H9 (cell line): ENCODE measurements around the gene SLC12A3. TPM values are rescaled to one million over a fixed set of nuclear protein-coding genes. Genes with fewer than 3 reads are reported as not detected.

ENCODE experiments used
- DNase-seq: peaks from one replicate; pipeline ENCODE4 v3.0.0-alpha.2; 2017
- H2AFZ ChIP-seq: one replicate; pipeline ENCODE4 v1.6.1; 2013; ENCODE audit warnings: mild to moderate bottlenecking, low read length, control low read depth, moderate library complexity
- H2AK5ac ChIP-seq: 2 replicates; pipeline ENCODE4 v1.6.1; 2013; ENCODE audit warnings: low read length, control low read depth, mixed read lengths; ENCODE audit not compliant: insufficient read length
- H2BK120ac ChIP-seq: one replicate; pipeline ENCODE4 v1.6.1; 2013; ENCODE audit warnings: low read depth, mild to moderate bottlenecking, low read length, control low read depth, inconsistent platforms; ENCODE audit not compliant: poor library complexity, severe bottlenecking
- H2BK12ac ChIP-seq: 2 replicates; pipeline ENCODE4 v1.6.1; 2013; ENCODE audit warnings: low read length, control low read depth, mixed read lengths, low read depth; ENCODE audit not compliant: insufficient read length
- H2BK15ac ChIP-seq: 2 replicates; pipeline ENCODE4 v1.6.1; 2013; ENCODE audit warnings: low read depth, low read length, control low read depth
- H2BK20ac ChIP-seq: one replicate; pipeline ENCODE4 v1.6.1; 2013; ENCODE audit warnings: low read depth, mild to moderate bottlenecking, low read length, control low read depth, inconsistent platforms; ENCODE audit not compliant: poor library complexity, severe bottlenecking
- H2BK5ac ChIP-seq: 2 replicates; pipeline ENCODE4 v1.6.1; 2013; ENCODE audit warnings: low read length, control low read depth, mixed read lengths; ENCODE audit not compliant: insufficient read length
- H3K14ac ChIP-seq: 2 replicates; pipeline ENCODE4 v1.6.1; 2013; ENCODE audit warnings: low read length, control low read depth; ENCODE audit not compliant: insufficient read depth
- H3K18ac ChIP-seq: 2 replicates; pipeline ENCODE4 v1.6.1; 2013; ENCODE audit warnings: low read depth, mild to moderate bottlenecking, mixed read lengths, low read length, control low read depth; ENCODE audit not compliant: insufficient read length
- H3K23ac ChIP-seq: 2 replicates; pipeline ENCODE4 v1.6.1; 2013; ENCODE audit warnings: low read length, control low read depth, mixed read lengths, low read depth; ENCODE audit not compliant: insufficient read length
- H3K23me2 ChIP-seq: 2 replicates; pipeline ENCODE4 v1.6.1; 2013; ENCODE audit warnings: low read depth, mild to moderate bottlenecking, mixed read lengths, low read length, control low read depth; ENCODE audit not compliant: insufficient read length, poor library complexity, severe bottlenecking
- H3K27ac ChIP-seq: 2 replicates; pipeline ENCODE4 v1.5.1; 2013; ENCODE audit warnings: low read length, control low read depth, mixed read lengths, low read depth; ENCODE audit not compliant: insufficient read length
- H3K27me3 ChIP-seq: 2 replicates; pipeline ENCODE4 v1.6.1; 2013; ENCODE audit warnings: low read length, control low read depth, inconsistent platforms; ENCODE audit not compliant: insufficient read depth
- H3K4ac ChIP-seq: 2 replicates; pipeline ENCODE4 v1.6.1; 2013; ENCODE audit warnings: low read depth, mild to moderate bottlenecking, control low read depth, inconsistent platforms, low read length, moderate library complexity
- H3K4me1 ChIP-seq: 2 replicates; pipeline ENCODE4 v1.6.1; 2013; ENCODE audit warnings: low read length, control low read depth, inconsistent platforms; ENCODE audit not compliant: insufficient read depth
- H3K4me2 ChIP-seq: 2 replicates; pipeline ENCODE4 v1.6.1; 2013; ENCODE audit warnings: low read length, control low read depth, mixed read lengths; ENCODE audit not compliant: insufficient read length, insufficient read depth
- H3K56ac ChIP-seq: 2 replicates; pipeline ENCODE4 v1.6.1; 2013; ENCODE audit warnings: low read depth, mild to moderate bottlenecking, mixed read lengths, low read length, control low read depth; ENCODE audit not compliant: insufficient read length
- H3K79me1 ChIP-seq: 2 replicates; pipeline ENCODE4 v1.6.1; 2013; ENCODE audit warnings: low read depth, mild to moderate bottlenecking, moderate library complexity, low read length, control low read depth, inconsistent platforms; ENCODE audit not compliant: insufficient read depth, poor library complexity, severe bottlenecking
- H3K79me2 ChIP-seq: 2 replicates; pipeline ENCODE4 v1.6.1; 2013; ENCODE audit warnings: low read length, control low read depth, inconsistent platforms; ENCODE audit not compliant: insufficient read depth
- H3K9ac ChIP-seq: 2 replicates; pipeline ENCODE4 v1.6.1; 2013; ENCODE audit warnings: low read length, control low read depth, mixed read lengths; ENCODE audit not compliant: insufficient read length; ENCODE audit errors: extremely low read depth
- H3K9me3 ChIP-seq: one replicate; pipeline ENCODE4 v1.6.1; 2013; ENCODE audit warnings: low read depth, low read length, inconsistent platforms; ENCODE audit not compliant: control insufficient read depth
- H3T11ph ChIP-seq: one replicate; pipeline ENCODE4 v1.6.1; 2013; ENCODE audit warnings: mild to moderate bottlenecking, low read length, control low read depth, inconsistent platforms
- H4K20me1 ChIP-seq: one replicate; pipeline ENCODE4 v1.6.1; 2013; ENCODE audit not compliant: control insufficient read depth, insufficient read length, insufficient read depth
- H4K5ac ChIP-seq: 2 replicates; pipeline ENCODE4 v1.6.1; 2013; ENCODE audit warnings: low read depth, mild to moderate bottlenecking, mixed read lengths, low read length, control low read depth; ENCODE audit not compliant: insufficient read length
- H4K8ac ChIP-seq: replicated peaks from 2 replicates; pipeline ENCODE4 v1.6.1; 2013; ENCODE audit warnings: low read length, control low read depth, mixed read lengths, low read depth; ENCODE audit not compliant: insufficient read length
- H4K91ac ChIP-seq: 2 replicates; pipeline ENCODE4 v1.6.1; 2013; ENCODE audit warnings: low read depth, mild to moderate bottlenecking, moderate library complexity, mixed read lengths, low read length, control low read depth; ENCODE audit not compliant: insufficient read length
- H3K27ac Mint-ChIP-seq, 3 experiments: 2 replicates in 2 of 3; 3 replicates in 1 of 3; pipeline ENCODE4 v1.8.0; 2020 to 2021; ENCODE audit warnings: mixed read lengths in 3 of 3, mild to moderate bottlenecking in 1 of 3, moderate library complexity in 1 of 3
- H3K27me3 Mint-ChIP-seq: 2 replicates; pipeline ENCODE4 v1.8.0; 2021; ENCODE audit warnings: low read depth, mild to moderate bottlenecking, moderate library complexity, mixed read lengths
- H3K36me3 Mint-ChIP-seq, 3 experiments: 2 replicates in 2 of 3; 3 replicates in 1 of 3; pipeline ENCODE4 v1.8.0; 2020 to 2021; ENCODE audit warnings: low read depth in 3 of 3, mixed read lengths in 3 of 3; ENCODE audit not compliant: insufficient read depth in 1 of 3
- H3K4me1 Mint-ChIP-seq, 2 experiments: 2 replicates each; pipeline ENCODE4 v1.8.0; 2020; ENCODE audit warnings: mixed read lengths in 2 of 2
- H3K4me3 Mint-ChIP-seq, 2 experiments: 2 replicates in 1 of 2; 3 replicates in 1 of 2; pipeline ENCODE4 v1.8.0; 2020 to 2021; ENCODE audit warnings: mild to moderate bottlenecking in 2 of 2, mixed read lengths in 2 of 2, moderate library complexity in 1 of 2
- H3K9me3 Mint-ChIP-seq, 2 experiments: 2 replicates in 1 of 2; 3 replicates in 1 of 2; pipeline ENCODE4 v1.8.0; 2020; ENCODE audit warnings: mild to moderate bottlenecking in 2 of 2, mixed read lengths in 2 of 2, moderate library complexity in 1 of 2
- CTCF ChIP-seq: fragments of 200-600 bp; sonication (generic); conservative IDR thresholded peaks from 3 replicates; pipeline ENCODE4 v1.8.0; 2021; ENCODE audit warnings: antibody characterized with exemption, mild to moderate bottlenecking
- WGBS: extraction: QIAGEN DNeasy Blood & Tissue Kit; methylation state at CpG from one replicate; pipeline ENCODE4 v1.1.7; 2013; ENCODE audit warnings: missing lambda C conversion rate, low lambda C conversion rate, mixed read lengths; ENCODE audit not compliant: insufficient read length; ENCODE audit errors: extremely low coverage; 5-methylcytosine and 5-hydroxymethylcytosine counted together
- total RNA-seq: library from RNA; stranded (reverse); gene quantifications from 2 replicates; pipeline ENCODE4 v1.2.1, GENCODE V29; 2021

Gene SLC12A3
- total RNA-seq, 1 experiment from 2014 or later = not detected

GRCh38 chr16:56898847-56899246, 33.8 kb downstream of the SLC12A3 start:
- Histone ChIP-seq H2BK20ac (no peak overlapping the region), H3K23me2 (no peaks in the 10 kb centered on the region), H2BK12ac (no peak overlapping the region), H2AK5ac (no peak overlapping the region), H4K91ac (no peak overlapping the region), H3K14ac (no peak overlapping the region), H3K9ac (no peak overlapping the region), H3K79me1 (no peaks in the 10 kb centered on the region), H3K4me2 (no peak overlapping the region), H2BK5ac (no peak overlapping the region), H4K5ac (no peak overlapping the region), H3K23ac (no peak overlapping the region), H2AFZ (no peak overlapping the region), H3K18ac (no peak overlapping the region), H3K27me3 (no peaks in the 10 kb centered on the region), H3K27ac (no peak overlapping the region), H3K9me3 (no peaks in the 10 kb centered on the region), H4K8ac (no peak overlapping the region), H3T11ph (no peak overlapping the region), H2BK15ac (no peak overlapping the region), H3K79me2 (no peaks in the 10 kb centered on the region), H4K20me1 (no peaks in the 10 kb centered on the region), H3K56ac (no peak overlapping the region), H3K4me1 (no peaks in the 10 kb centered on the region), H3K4ac (no peak overlapping the region), H2BK120ac (no peak overlapping the region)
- H3K9me3 Mint-ChIP-seq = no peaks in the 10 kb centered on the region
- H3K27ac Mint-ChIP-seq = no peak overlapping the region
- no peaks in the 10 kb centered on the region for H3K36me3 Mint-ChIP-seq
- TF ChIP-seq CTCF = no peak
- no peak for DNase-seq
- peaks cover 7% of the 10 kb centered on the region; the same call in 1 of the 2 replicates for H3K27me3 Mint-ChIP-seq
- no peaks in the 10 kb centered on the region for H3K4me1 Mint-ChIP-seq
- H3K4me3 Mint-ChIP-seq = no peak overlapping the region
- no CpG with 5 or more reads among the region's 8 CpGs for WGBS
